GM18868 (cell line): Measurements from ENCODE around the gene CENPC.
"Not testable (repeated sequence)": the region's sequence is repeated elsewhere in the genome, so short reads cannot be mapped to it uniquely, and the experiment has no call there.

ENCODE experiments used
- ATAC-seq: cut with Tn5 transposase; IDR thresholded peaks from one replicate; pipeline ENCODE4 v1.9.1; 2021; ENCODE audit warnings: mild to moderate bottlenecking, moderate library complexity; ENCODE audit not compliant: unreplicated experiment

Gene CENPC

GRCh38 chr4:67483868-67484602, 61.3 kb downstream of the CENPC start:
- peak; percentile 49 for ATAC-seq

- ATAC-seq: no peak
Measured at GRCh38 chr4:67480810-67481209, 64.5 kb downstream of the CENPC start.

- ATAC-seq: no peak
Measured at GRCh38 chr4:67475155-67475554, 70.1 kb downstream of the CENPC start.

- no peak for ATAC-seq
Measured at GRCh38 chr4:67470871-67471270, 74.4 kb downstream of the CENPC start.

- ATAC-seq: no peak
Measured at GRCh38 chr4:67468830-67469229, 76.5 kb downstream of the CENPC start.

- ATAC-seq: no peak
Measured at GRCh38 chr4:67466751-67467150, 78.6 kb downstream of the CENPC start.

- ATAC-seq: no peak
Measured at GRCh38 chr4:67465763-67466052, 79.6 kb downstream of the CENPC start.

GRCh38 chr4:67465032-67465762, 80.1 kb downstream of the CENPC start:
- ATAC-seq: no peak

GRCh38 chr4:67460574-67460973, 84.7 kb downstream of the CENPC start:
- no peak for ATAC-seq

- ATAC-seq: no peak
Measured at GRCh38 chr4:67459164-67459563, 86.1 kb downstream of the CENPC start.

- no peak for ATAC-seq
Measured at GRCh38 chr4:67456577-67457196, 88.6 kb downstream of the CENPC start.

GRCh38 chr4:67452846-67453205, 92.5 kb downstream of the CENPC start:
- ATAC-seq: not testable (repeated sequence)

- no peak for ATAC-seq
Measured at GRCh38 chr4:67452100-67452845, 93.0 kb downstream of the CENPC start.

- no peak for ATAC-seq
Measured at GRCh38 chr4:67451464-67451863, 93.8 kb downstream of the CENPC start.

- ATAC-seq: no peak
Measured at GRCh38 chr4:67448621-67449020, 96.7 kb downstream of the CENPC start.

- ATAC-seq: no peak
Measured at GRCh38 chr4:67447873-67448272, 97.4 kb downstream of the CENPC start.

- ATAC-seq: no peak
Measured at GRCh38 chr4:67446811-67447210, 98.5 kb downstream of the CENPC start.

- ATAC-seq: not testable (repeated sequence)
Measured at GRCh38 chr4:67445881-67446280, 99.4 kb downstream of the CENPC start.

GRCh38 chr4:67438975-67439374, 106.3 kb downstream of the CENPC start:
- ATAC-seq: no peak

- ATAC-seq: no peak
Measured at GRCh38 chr4:67437974-67438713, 107.2 kb downstream of the CENPC start.

- no peak for ATAC-seq
Measured at GRCh38 chr4:67436742-67437141, 108.6 kb downstream of the CENPC start.
